ENCODE data around the gene C3orf52.

The C3orf52 gene

GRCh38 chr3:112086875-112087524, 811 bp downstream of the C3orf52 start:
- DNase-seq = no peak

- no peak for DNase-seq
These were observed 1.6 kb downstream of the C3orf52 start for GRCh38 chr3:112087746-112088145.

- DNase-seq = no peak
These were observed 2.8 kb downstream of the C3orf52 start for GRCh38 chr3:112088944-112089343.

GRCh38 chr3:112089956-112090886, 4.0 kb downstream of the C3orf52 start:
- DNase-seq = peak in 1 of 2 donors; percentile 33

- no peak for DNase-seq
These were observed 4.8 kb downstream of the C3orf52 start for GRCh38 chr3:112090887-112091586.

- DNase-seq = no peak
These were observed 6.4 kb downstream of the C3orf52 start for GRCh38 chr3:112092496-112093179.

- no peak for DNase-seq
These were observed 7.0 kb downstream of the C3orf52 start for GRCh38 chr3:112093180-112093522.

GRCh38 chr3:112095731-112096130, 9.5 kb downstream of the C3orf52 start:
- DNase-seq = no peak

GRCh38 chr3:112096176-112096575, 10.0 kb downstream of the C3orf52 start:
- no peak for DNase-seq

- DNase-seq = peak; percentile 72 to 75
These were observed 11.2 kb downstream of the C3orf52 start for GRCh38 chr3:112097378-112097777.

GRCh38 chr3:112101916-112102315, 15.7 kb downstream of the C3orf52 start:
- no peak for DNase-seq

GRCh38 chr3:112104774-112105173, 18.6 kb downstream of the C3orf52 start:
- no peak for DNase-seq

GRCh38 chr3:112109322-112109721, 23.1 kb downstream of the C3orf52 start:
- no peak for DNase-seq

GRCh38 chr3:112111785-112112402, 25.7 kb downstream of the C3orf52 start:
- DNase-seq = peak; percentile 42 to 80

GRCh38 chr3:112114576-112115160, 28.5 kb downstream of the C3orf52 start:
- DNase-seq = no peak

- DNase-seq = no peak
These were observed 29.1 kb downstream of the C3orf52 start for GRCh38 chr3:112115161-112115739.

- DNase-seq = no peak
These were observed 29.7 kb downstream of the C3orf52 start for GRCh38 chr3:112115806-112116383.

- DNase-seq = no peak
These were observed 30.6 kb downstream of the C3orf52 start for GRCh38 chr3:112116748-112117186.

- DNase-seq = no peak
These were observed 31.2 kb downstream of the C3orf52 start for GRCh38 chr3:112117415-112117814.

GRCh38 chr3:112117841-112118571, 31.8 kb downstream of the C3orf52 start:
- DNase-seq = peak in 1 of 2 donors; percentile 26
